Activated T-helper 17 cell treated with anti-CD3 and anti-CD28 coated beads, Interleukin-2, amount 50 U/mL, for 72 hours (primary cell): ENCODE data around the gene CARM1. TPM values are rescaled to one million over a fixed set of nuclear protein-coding genes. Genes with fewer than 3 reads are reported as not detected.
"Not testable (repeated sequence)": the region's sequence is repeated elsewhere in the genome, so short reads cannot be mapped to it uniquely, and the experiment has no call there.

Experiments used
- ATAC-seq: fragments of 150-1000 bp; cut with Tn5 transposase; replicated peaks from 2 replicates; pipeline ENCODE4 v1.10.0; 2021; ENCODE audit warnings: mild to moderate bottlenecking, moderate library complexity
- H3K27ac Mint-ChIP-seq: one replicate; pipeline ENCODE4 v1.8.0; 2022; ENCODE audit warnings: mixed read lengths
- H3K27me3 Mint-ChIP-seq: one replicate; pipeline ENCODE4 v1.8.0; 2022; ENCODE audit warnings: mixed read lengths
- H3K36me3 Mint-ChIP-seq: one replicate; pipeline ENCODE4 v1.8.0; 2022; ENCODE audit warnings: low read depth, mild to moderate bottlenecking, mixed read lengths
- H3K4me1 Mint-ChIP-seq: one replicate; pipeline ENCODE4 v1.8.0; 2022; ENCODE audit warnings: mixed read lengths
- H3K4me3 Mint-ChIP-seq: one replicate; pipeline ENCODE4 v1.8.0; 2022; ENCODE audit warnings: mild to moderate bottlenecking, mixed read lengths
- H3K9me3 Mint-ChIP-seq: one replicate; pipeline ENCODE4 v1.8.0; 2022; ENCODE audit warnings: mixed read lengths
- total RNA-seq, 2 donors: library from RNA; stranded (reverse); gene quantifications; one replicate each; pipeline ENCODE4 v1.2.3, GENCODE V29; 2022

Gene CARM1
- total RNA-seq, 2 donors from 2014 or later = 32.7 to 62.1 TPM

GRCh38 chr19:10876459-10877240, 5.3 kb downstream of the CARM1 start:
- ATAC-seq = peak; percentile 65
- Mint-ChIP-seq H3K4me3 (peak overlapping the region; percentile 45), H3K36me3 (peaks cover 10% of the 10 kb centered on the region), H3K27ac (peak overlapping the region; percentile 58), H3K27me3 (no peaks in the 10 kb centered on the region), H3K9me3 (no peaks in the 10 kb centered on the region), H3K4me1 (peaks cover 23% of the 10 kb centered on the region)

GRCh38 chr19:10877608-10878007, 6.3 kb downstream of the CARM1 start:
- not testable (repeated sequence) for H3K36me3 Mint-ChIP-seq, ATAC-seq, H3K27me3 Mint-ChIP-seq, H3K9me3 Mint-ChIP-seq
- Mint-ChIP-seq H3K4me1 (peaks cover 20% of the 10 kb centered on the region), H3K4me3 (peak overlapping the region; percentile 65), H3K27ac (peak overlapping the region; percentile 83)

- ATAC-seq = peak; percentile 13
- H3K9me3 Mint-ChIP-seq = no peaks in the 10 kb centered on the region
- no peaks in the 10 kb centered on the region for H3K27me3 Mint-ChIP-seq
- H3K4me3 Mint-ChIP-seq = peak overlapping the region; percentile 65
- H3K36me3 Mint-ChIP-seq = no peaks in the 10 kb centered on the region
- H3K27ac Mint-ChIP-seq = peak overlapping the region; percentile 83
- peaks cover 17% of the 10 kb centered on the region for H3K4me1 Mint-ChIP-seq
Measured at GRCh38 chr19:10878253-10878652, 6.9 kb downstream of the CARM1 start.

DNA sequence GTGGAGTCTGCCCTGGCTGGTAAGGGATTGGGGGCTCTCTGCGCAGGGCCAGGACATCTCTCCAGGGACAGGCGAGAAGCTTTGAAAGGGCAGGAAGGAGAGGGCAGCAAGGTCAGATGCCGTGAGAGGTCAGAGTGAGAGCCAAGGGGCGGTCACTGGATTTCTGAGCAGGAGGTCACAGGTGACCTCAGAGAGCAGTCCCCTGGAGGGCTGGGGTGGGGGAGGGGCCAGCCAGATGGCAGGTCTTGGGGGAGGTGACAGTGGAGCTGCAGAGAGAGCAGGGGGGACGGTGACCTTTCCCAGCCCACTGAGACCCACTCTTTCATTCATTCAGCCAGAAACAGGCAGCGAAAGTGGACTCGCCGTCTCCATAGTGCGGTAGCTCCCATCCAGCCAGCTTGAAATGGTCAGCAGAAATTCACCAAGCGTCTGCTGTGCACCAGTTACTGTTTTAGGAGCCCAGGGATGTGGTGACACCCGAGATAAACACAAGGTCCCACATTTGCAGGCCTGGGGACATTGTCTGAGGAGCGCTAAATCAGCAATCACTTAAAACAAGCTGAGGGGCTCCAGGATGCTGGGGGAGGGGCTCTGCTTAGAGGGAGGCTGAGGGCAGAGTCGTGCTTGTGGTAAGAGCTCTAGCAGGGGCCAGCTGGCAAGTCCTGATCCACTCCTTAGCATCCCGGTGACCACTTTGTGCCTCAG, 10.2 kb downstream of the CARM1 start:
- Mint-ChIP-seq H3K27ac (no peak overlapping the region), H3K27me3 (no peaks in the 10 kb centered on the region), H3K36me3 (no peaks in the 10 kb centered on the region), H3K9me3 (no peaks in the 10 kb centered on the region), H3K4me3 (no peak overlapping the region), H3K4me1 (peaks cover 17% of the 10 kb centered on the region)
- ATAC-seq = no peak

DNA sequence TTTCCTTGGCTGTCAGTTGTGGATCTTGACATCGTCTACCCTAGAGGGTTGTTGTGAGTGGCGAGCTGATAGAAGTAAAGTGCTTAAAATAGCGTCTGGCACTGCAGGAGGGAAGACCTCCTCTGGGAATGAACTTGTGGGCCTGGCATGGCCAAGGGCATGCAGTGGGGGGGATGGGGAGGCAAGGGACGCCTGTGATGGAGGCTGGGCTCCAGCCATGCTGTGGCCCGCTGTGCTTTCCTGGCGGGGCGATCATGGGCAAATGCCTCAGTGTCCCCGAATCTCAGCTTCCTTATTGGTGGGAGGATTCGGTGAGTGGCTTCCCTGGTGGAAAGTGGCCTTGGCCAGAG, 10.7 kb downstream of the CARM1 start:
- Mint-ChIP-seq H3K27ac (no peak overlapping the region), H3K36me3 (no peaks in the 10 kb centered on the region), H3K4me3 (no peak overlapping the region), H3K9me3 (no peaks in the 10 kb centered on the region), H3K27me3 (no peaks in the 10 kb centered on the region), H3K4me1 (peaks cover 12% of the 10 kb centered on the region)
- ATAC-seq = no peak

- Mint-ChIP-seq H3K36me3 (no peaks in the 10 kb centered on the region), H3K4me3 (no peak overlapping the region), H3K4me1 (peaks cover 2% of the 10 kb centered on the region), H3K27ac (no peak overlapping the region), H3K9me3 (no peaks in the 10 kb centered on the region), H3K27me3 (no peaks in the 10 kb centered on the region)
- no peak for ATAC-seq
Measured at GRCh38 chr19:10884274-10884673, 12.9 kb downstream of the CARM1 start.

DNA sequence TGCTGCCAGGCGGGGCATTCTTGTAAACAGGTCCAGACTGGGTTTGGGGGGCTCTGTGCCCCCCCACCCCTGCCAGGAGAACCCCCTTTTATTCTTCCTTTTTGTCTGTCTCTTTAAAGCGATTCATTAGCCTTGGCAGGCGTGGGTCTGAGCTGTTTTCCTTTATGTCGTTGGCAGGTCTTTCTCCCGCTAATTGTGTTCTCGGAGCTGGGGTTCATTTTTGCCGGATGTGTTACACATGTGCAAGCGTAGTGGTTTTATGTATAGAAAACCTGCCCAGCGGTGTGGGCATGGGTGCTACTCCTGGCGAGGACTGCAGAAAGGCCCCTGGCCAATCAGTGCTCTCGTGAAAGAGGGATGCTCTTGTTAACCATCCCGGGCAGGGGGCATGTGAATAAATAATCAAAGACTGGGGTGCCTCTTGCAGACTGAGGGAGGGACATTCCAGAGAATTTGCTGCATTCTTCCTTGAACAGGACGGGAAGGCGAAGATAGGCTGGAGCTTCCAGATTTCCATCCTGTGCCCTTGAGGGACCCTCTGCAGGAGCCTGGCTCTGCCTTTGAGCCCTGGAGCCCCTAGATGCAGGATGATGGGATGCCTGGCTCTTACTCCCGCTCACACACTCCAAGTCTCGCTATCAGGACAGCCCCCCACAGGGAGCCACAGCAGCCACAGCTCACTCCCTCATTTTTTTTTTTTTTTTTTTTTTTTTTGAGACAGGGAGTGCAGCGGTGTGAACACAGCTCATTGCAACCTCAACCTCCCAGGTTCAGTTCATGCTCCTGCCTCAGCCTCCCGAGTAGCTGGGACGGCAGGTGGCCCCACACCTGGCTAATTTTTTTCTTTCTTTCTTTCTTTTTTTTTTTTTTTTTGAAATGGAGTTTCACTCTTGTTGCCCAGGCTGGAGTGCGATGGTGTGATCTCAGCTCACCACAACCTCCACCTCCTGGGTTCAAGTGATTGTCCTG, 14.1 kb downstream of the CARM1 start:
- no peaks in the 10 kb centered on the region for H3K9me3 Mint-ChIP-seq
- no peak overlapping the region for H3K4me3 Mint-ChIP-seq
- no peak for ATAC-seq
- H3K4me1 Mint-ChIP-seq = no peaks in the 10 kb centered on the region
- no peaks in the 10 kb centered on the region for H3K36me3 Mint-ChIP-seq
- H3K27me3 Mint-ChIP-seq = no peaks in the 10 kb centered on the region
- H3K27ac Mint-ChIP-seq = no peak overlapping the region

DNA sequence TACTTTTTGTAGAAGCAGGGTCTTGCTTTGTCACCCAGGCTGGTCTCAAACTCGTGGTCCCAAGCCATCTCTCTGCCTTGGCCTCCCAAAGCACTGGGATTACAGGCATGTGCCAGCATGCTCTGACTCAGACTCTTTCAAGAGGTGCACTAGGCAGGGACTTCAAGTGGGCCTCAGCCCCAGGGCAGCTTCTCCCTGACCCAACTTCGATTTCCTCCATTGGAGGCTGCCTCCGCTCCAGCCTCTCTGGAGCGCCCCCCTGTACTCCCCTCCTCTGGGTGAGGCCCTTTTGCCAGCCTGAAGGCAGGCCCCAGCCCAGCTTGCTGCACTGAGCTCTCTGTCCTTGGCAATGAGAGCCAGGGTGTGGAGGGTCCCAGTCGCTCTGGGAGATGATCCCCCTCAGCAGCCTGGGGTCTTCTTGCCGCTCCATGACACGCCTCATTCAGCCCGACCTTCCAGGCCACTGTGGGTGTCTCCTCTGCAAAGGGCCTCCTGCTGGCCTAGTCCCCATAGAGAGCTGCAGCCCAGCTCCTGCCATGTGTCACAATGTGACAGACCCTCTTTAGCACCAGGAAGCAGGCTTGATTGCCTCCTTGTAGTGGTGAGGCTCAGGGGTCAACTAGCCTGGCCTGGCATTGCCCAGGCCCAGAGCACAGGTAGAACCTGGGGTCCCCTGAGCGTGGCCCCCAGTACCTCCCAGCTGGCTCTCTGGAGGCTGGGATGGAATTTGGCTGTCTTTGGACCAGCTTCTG, 16.4 kb downstream of the CARM1 start:
- Mint-ChIP-seq H3K4me3 (no peak overlapping the region), H3K36me3 (no peaks in the 10 kb centered on the region), H3K27me3 (no peaks in the 10 kb centered on the region), H3K9me3 (no peaks in the 10 kb centered on the region), H3K4me1 (no peaks in the 10 kb centered on the region), H3K27ac (peak overlapping the region; percentile 33)
- no peak for ATAC-seq

GRCh38 chr19:10888421-10888866, 17.1 kb downstream of the CARM1 start:
- Mint-ChIP-seq H3K27me3 (no peaks in the 10 kb centered on the region), H3K9me3 (no peaks in the 10 kb centered on the region), H3K27ac (no peak overlapping the region), H3K36me3 (no peaks in the 10 kb centered on the region), H3K4me3 (no peak overlapping the region), H3K4me1 (no peaks in the 10 kb centered on the region)
- no peak for ATAC-seq

- Mint-ChIP-seq H3K9me3 (no peaks in the 10 kb centered on the region), H3K36me3 (no peaks in the 10 kb centered on the region), H3K4me3 (no peak overlapping the region), H3K27me3 (no peaks in the 10 kb centered on the region), H3K27ac (no peak overlapping the region), H3K4me1 (no peaks in the 10 kb centered on the region)
- no peak for ATAC-seq
Measured at GRCh38 chr19:10889880-10890279, 18.5 kb downstream of the CARM1 start.

- no peak for ATAC-seq
- no peak overlapping the region for H3K4me3 Mint-ChIP-seq
- H3K27me3 Mint-ChIP-seq = no peaks in the 10 kb centered on the region
- no peaks in the 10 kb centered on the region for H3K9me3 Mint-ChIP-seq
- peaks cover 3% of the 10 kb centered on the region for H3K4me1 Mint-ChIP-seq
- H3K27ac Mint-ChIP-seq = no peak overlapping the region
- no peaks in the 10 kb centered on the region for H3K36me3 Mint-ChIP-seq
Measured at GRCh38 chr19:10891405-10892086, 20.2 kb downstream of the CARM1 start.

GRCh38 chr19:10892256-10892655, 20.9 kb downstream of the CARM1 start:
- Mint-ChIP-seq H3K9me3 (no peaks in the 10 kb centered on the region), H3K27ac (no peak overlapping the region), H3K27me3 (no peaks in the 10 kb centered on the region), H3K4me3 (no peak overlapping the region), H3K36me3 (no peaks in the 10 kb centered on the region), H3K4me1 (peaks cover 9% of the 10 kb centered on the region)
- no peak for ATAC-seq

DNA sequence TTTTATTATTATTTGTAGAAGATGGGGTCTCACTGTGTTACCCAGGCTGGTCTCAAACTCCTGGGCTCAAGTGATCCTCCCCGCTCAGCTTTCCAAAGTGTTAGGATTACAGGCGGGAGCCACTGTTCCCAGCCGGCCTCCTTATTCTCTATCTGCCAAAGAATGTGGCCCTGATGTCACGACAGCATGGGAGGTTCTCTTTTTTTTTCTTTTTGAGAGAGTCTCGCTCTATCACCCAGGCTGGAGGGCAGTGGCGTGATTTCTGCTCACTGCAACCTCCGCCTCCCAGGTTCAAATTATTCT, 23.5 kb downstream of the CARM1 start:
- no peak overlapping the region for H3K27ac Mint-ChIP-seq
- H3K27me3 Mint-ChIP-seq = no peaks in the 10 kb centered on the region
- no peaks in the 10 kb centered on the region for H3K36me3 Mint-ChIP-seq
- no peaks in the 10 kb centered on the region for H3K9me3 Mint-ChIP-seq
- H3K4me3 Mint-ChIP-seq = no peak overlapping the region
- ATAC-seq = no peak
- peaks cover 9% of the 10 kb centered on the region for H3K4me1 Mint-ChIP-seq
